ENCODE results near the gene TMEM120A.
"Not testable (repeated sequence)": the region's sequence is repeated elsewhere in the genome, so short reads cannot be mapped to it uniquely, and the experiment has no call there.

The TMEM120A gene

GRCh38 chr7:76008156-76008687, 13.8 kb upstream of the TMEM120A start:
- H3K4me3 ChIP-seq (ENCODE audit: low read length) = no peak overlapping the region
- H3K36me3 ChIP-seq (ENCODE audit: insufficient read depth, low read length) = peaks cover 23% of the 10 kb centered on the region
- H3K4me1 ChIP-seq (ENCODE audit: insufficient read depth, low read length) = no peaks in the 10 kb centered on the region
- H3K27me3 ChIP-seq (ENCODE audit: insufficient read depth, low read length) = no peaks in the 10 kb centered on the region
- no peaks in the 10 kb centered on the region for H3K9me3 ChIP-seq (ENCODE audit: low read length)
- H2AFZ ChIP-seq (ENCODE audit: low read depth, low read length) = no peak overlapping the region

GRCh38 chr7:76005004-76005403, 10.6 kb upstream of the TMEM120A start:
- H3K4me3 ChIP-seq (ENCODE audit: low read length); H3K4me1 ChIP-seq (ENCODE audit: insufficient read depth, low read length); H3K9me3 ChIP-seq (ENCODE audit: low read length); H2AFZ ChIP-seq (ENCODE audit: low read depth, low read length); H3K27me3 ChIP-seq (ENCODE audit: insufficient read depth, low read length): not testable (repeated sequence)
- peaks cover 39% of the 10 kb centered on the region for H3K36me3 ChIP-seq (ENCODE audit: insufficient read depth, low read length)

GRCh38 chr7:76003351-76003750, 9.0 kb upstream of the TMEM120A start:
- H3K27me3 ChIP-seq (ENCODE audit: insufficient read depth, low read length) = no peaks in the 10 kb centered on the region
- H3K9me3 ChIP-seq (ENCODE audit: low read length) = no peaks in the 10 kb centered on the region
- peaks cover 42% of the 10 kb centered on the region for H3K36me3 ChIP-seq (ENCODE audit: insufficient read depth, low read length)
- no peak overlapping the region for H3K4me3 ChIP-seq (ENCODE audit: low read length)
- H3K4me1 ChIP-seq (ENCODE audit: insufficient read depth, low read length) = no peaks in the 10 kb centered on the region
- H2AFZ ChIP-seq (ENCODE audit: low read depth, low read length) = no peak overlapping the region

GRCh38 chr7:76002822-76003221, 8.4 kb upstream of the TMEM120A start:
- no peaks in the 10 kb centered on the region for H3K9me3 ChIP-seq (ENCODE audit: low read length)
- no peaks in the 10 kb centered on the region for H3K4me1 ChIP-seq (ENCODE audit: insufficient read depth, low read length)
- no peak overlapping the region for H3K4me3 ChIP-seq (ENCODE audit: low read length)
- no peak overlapping the region for H2AFZ ChIP-seq (ENCODE audit: low read depth, low read length)
- peaks cover 43% of the 10 kb centered on the region for H3K36me3 ChIP-seq (ENCODE audit: insufficient read depth, low read length)
- H3K27me3 ChIP-seq (ENCODE audit: insufficient read depth, low read length) = no peaks in the 10 kb centered on the region

GRCh38 chr7:76002139-76002538, 7.7 kb upstream of the TMEM120A start:
- Histone ChIP-seq H3K4me3 (ENCODE audit: low read length) (no peak overlapping the region), H3K27me3 (ENCODE audit: insufficient read depth, low read length) (no peaks in the 10 kb centered on the region), H3K9me3 (ENCODE audit: low read length) (no peaks in the 10 kb centered on the region), H3K4me1 (ENCODE audit: insufficient read depth, low read length) (no peaks in the 10 kb centered on the region), H3K36me3 (ENCODE audit: insufficient read depth, low read length) (peaks cover 45% of the 10 kb centered on the region), H2AFZ (ENCODE audit: low read depth, low read length) (no peak overlapping the region)

GRCh38 chr7:76000566-76000965, 6.2 kb upstream of the TMEM120A start:
- peaks cover 50% of the 10 kb centered on the region for H3K36me3 ChIP-seq (ENCODE audit: insufficient read depth, low read length)
- no peak overlapping the region for H2AFZ ChIP-seq (ENCODE audit: low read depth, low read length)
- H3K27me3 ChIP-seq (ENCODE audit: insufficient read depth, low read length) = no peaks in the 10 kb centered on the region
- H3K4me3 ChIP-seq (ENCODE audit: low read length) = no peak overlapping the region
- no peaks in the 10 kb centered on the region for H3K4me1 ChIP-seq (ENCODE audit: insufficient read depth, low read length)
- no peaks in the 10 kb centered on the region for H3K9me3 ChIP-seq (ENCODE audit: low read length)

- H2AFZ ChIP-seq (ENCODE audit: low read depth, low read length) = no peak overlapping the region
- no peak overlapping the region for H3K4me3 ChIP-seq (ENCODE audit: low read length)
- H3K4me1 ChIP-seq (ENCODE audit: insufficient read depth, low read length) = peaks cover 14% of the 10 kb centered on the region
- H3K36me3 ChIP-seq (ENCODE audit: insufficient read depth, low read length) = peaks cover 36% of the 10 kb centered on the region
- no peaks in the 10 kb centered on the region for H3K9me3 ChIP-seq (ENCODE audit: low read length)
- H3K27me3 ChIP-seq (ENCODE audit: insufficient read depth, low read length) = no peaks in the 10 kb centered on the region
These were observed 3.6 kb upstream of the TMEM120A start for GRCh38 chr7:75998038-75998437.

GRCh38 chr7:75996476-75996875, 2.1 kb upstream of the TMEM120A start:
- Histone ChIP-seq H3K27me3 (ENCODE audit: insufficient read depth, low read length) (no peaks in the 10 kb centered on the region), H2AFZ (ENCODE audit: low read depth, low read length) (no peak overlapping the region), H3K9me3 (ENCODE audit: low read length) (no peaks in the 10 kb centered on the region), H3K4me1 (ENCODE audit: insufficient read depth, low read length) (peaks cover 15% of the 10 kb centered on the region), H3K4me3 (ENCODE audit: low read length) (no peak overlapping the region), H3K36me3 (ENCODE audit: insufficient read depth, low read length) (peaks cover 27% of the 10 kb centered on the region)

GRCh38 chr7:75995996-75996395, 1.6 kb upstream of the TMEM120A start:
- H3K4me3 ChIP-seq (ENCODE audit: low read length) = no peak overlapping the region
- peaks cover 23% of the 10 kb centered on the region for H3K36me3 ChIP-seq (ENCODE audit: insufficient read depth, low read length)

GRCh38 chr7:75995052-75995471, 667 bp upstream of the TMEM120A start:
- Histone ChIP-seq H3K4me1 (ENCODE audit: insufficient read depth, low read length) (peaks cover 15% of the 10 kb centered on the region), H3K4me3 (ENCODE audit: low read length) (peak overlapping the region; percentile 65), H3K27me3 (ENCODE audit: insufficient read depth, low read length) (no peaks in the 10 kb centered on the region), H2AFZ (ENCODE audit: low read depth, low read length) (peak overlapping the region; percentile 10), H3K9me3 (ENCODE audit: low read length) (no peaks in the 10 kb centered on the region), H3K36me3 (ENCODE audit: insufficient read depth, low read length) (peaks cover 14% of the 10 kb centered on the region)

More at GRCh38 chr7:75995996-75996395, 1.6 kb upstream of the TMEM120A start:
- no peaks in the 10 kb centered on the region for H3K27me3 ChIP-seq (ENCODE audit: insufficient read depth, low read length)
- H3K4me1 ChIP-seq (ENCODE audit: insufficient read depth, low read length) = peaks cover 15% of the 10 kb centered on the region
- H2AFZ ChIP-seq (ENCODE audit: low read depth, low read length) = no peak overlapping the region
- H3K9me3 ChIP-seq (ENCODE audit: low read length) = no peaks in the 10 kb centered on the region

GRCh38 chr7:75993689-75994387, 557 bp downstream of the TMEM120A start:
- H3K4me1 ChIP-seq (ENCODE audit: insufficient read depth, low read length) = peaks cover 15% of the 10 kb centered on the region
- peaks cover 14% of the 10 kb centered on the region for H3K36me3 ChIP-seq (ENCODE audit: insufficient read depth, low read length)
- no peaks in the 10 kb centered on the region for H3K9me3 ChIP-seq (ENCODE audit: low read length)
- peak overlapping the region; percentile 31 for H2AFZ ChIP-seq (ENCODE audit: low read depth, low read length)
- H3K4me3 ChIP-seq (ENCODE audit: low read length) = peak overlapping the region; percentile 65
- H3K27me3 ChIP-seq (ENCODE audit: insufficient read depth, low read length) = no peaks in the 10 kb centered on the region

- Histone ChIP-seq H3K9me3 (ENCODE audit: low read length) (no peaks in the 10 kb centered on the region), H3K4me1 (ENCODE audit: insufficient read depth, low read length) (peaks cover 15% of the 10 kb centered on the region), H3K27me3 (ENCODE audit: insufficient read depth, low read length) (no peaks in the 10 kb centered on the region)
These were observed 2.2 kb downstream of the TMEM120A start for GRCh38 chr7:75992083-75992755.

GRCh38 chr7:75991531-75992082, 2.8 kb downstream of the TMEM120A start:
- H2AFZ ChIP-seq (ENCODE audit: low read depth, low read length) = no peak overlapping the region
- no peaks in the 10 kb centered on the region for H3K27me3 ChIP-seq (ENCODE audit: insufficient read depth, low read length)
- no peaks in the 10 kb centered on the region for H3K9me3 ChIP-seq (ENCODE audit: low read length)
- H3K36me3 ChIP-seq (ENCODE audit: insufficient read depth, low read length) = peaks cover 22% of the 10 kb centered on the region
- peaks cover 15% of the 10 kb centered on the region for H3K4me1 ChIP-seq (ENCODE audit: insufficient read depth, low read length)
- H3K4me3 ChIP-seq (ENCODE audit: low read length) = no peak overlapping the region

More at GRCh38 chr7:75992083-75992755, 2.2 kb downstream of the TMEM120A start:
- Histone ChIP-seq H3K36me3 (ENCODE audit: insufficient read depth, low read length) (peaks cover 17% of the 10 kb centered on the region), H3K4me3 (ENCODE audit: low read length) (no peak overlapping the region), H2AFZ (ENCODE audit: low read depth, low read length) (no peak overlapping the region)
